DMS53 treated with DMSO at 0.1 percent for 48 hours (cell line): ENCODE results near the gene CREBL2.
"Not testable (repeated sequence)": the region's sequence is repeated elsewhere in the genome, so short reads cannot be mapped to it uniquely, and the experiment has no call there.

Experiments
- DNase-seq: peaks from one replicate; lab custom pipeline; 2025; ENCODE audit not compliant: unreplicated experiment; lab: John Stamatoyannopoulos, UW

The CREBL2 gene

DNA sequence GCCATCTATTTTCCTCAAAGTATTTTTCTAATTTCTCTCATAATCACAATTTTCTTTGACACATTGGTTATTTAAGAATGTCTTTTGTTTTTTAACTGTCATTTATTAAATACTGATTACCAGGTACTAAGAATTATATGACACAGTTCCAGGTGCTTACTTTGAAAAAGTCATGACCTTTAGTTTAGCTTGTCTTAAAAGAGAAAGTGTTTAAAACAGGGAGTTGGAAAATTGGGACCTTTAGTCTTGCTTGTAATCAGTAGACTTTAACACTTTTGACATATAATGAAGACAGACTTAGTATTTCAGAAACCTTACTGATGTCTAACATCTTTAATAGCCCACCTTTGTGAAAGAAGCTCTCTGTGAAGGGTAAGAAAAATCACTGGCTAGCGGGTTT, 19.2 kb downstream of the CREBL2 start:
- no peak for DNase-seq

DNA sequence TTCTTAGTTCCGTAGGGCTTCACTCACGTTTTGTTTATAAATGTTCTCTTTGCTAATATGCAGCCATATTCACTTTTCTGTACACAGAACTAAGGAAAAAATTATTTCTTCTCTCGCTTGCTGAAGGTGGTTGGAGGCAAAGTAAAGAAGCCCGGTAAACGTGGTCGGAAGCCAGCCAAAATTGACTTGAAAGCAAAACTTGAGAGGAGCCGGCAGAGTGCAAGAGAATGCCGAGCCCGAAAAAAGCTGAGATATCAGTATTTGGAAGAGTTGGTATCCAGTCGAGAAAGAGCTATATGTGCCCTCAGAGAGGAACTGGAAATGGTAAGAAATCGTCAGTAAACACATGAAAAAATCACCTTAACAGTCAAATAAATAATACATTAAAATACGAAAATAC, 24.0 kb downstream of the CREBL2 start:
- no peak for DNase-seq

DNA sequence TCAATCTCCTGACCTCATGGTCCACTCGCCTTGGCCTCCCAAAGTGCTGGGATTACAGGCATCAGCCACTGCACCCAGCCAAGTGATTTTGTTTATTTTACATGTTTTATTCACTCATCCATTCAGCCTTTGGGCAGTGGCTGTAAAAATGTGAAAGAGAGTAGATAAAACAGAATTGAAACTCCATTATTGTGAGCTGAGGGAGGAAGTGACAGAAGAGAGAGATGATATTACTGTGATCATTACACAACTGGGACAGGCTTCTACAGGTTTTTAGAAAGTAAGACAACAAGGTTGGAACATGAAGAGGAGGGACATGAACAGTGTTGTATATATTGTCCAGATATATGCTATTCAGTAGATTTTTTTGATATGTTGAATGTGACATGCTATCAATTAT, 25.0 kb downstream of the CREBL2 start:
- no peak for DNase-seq

DNA sequence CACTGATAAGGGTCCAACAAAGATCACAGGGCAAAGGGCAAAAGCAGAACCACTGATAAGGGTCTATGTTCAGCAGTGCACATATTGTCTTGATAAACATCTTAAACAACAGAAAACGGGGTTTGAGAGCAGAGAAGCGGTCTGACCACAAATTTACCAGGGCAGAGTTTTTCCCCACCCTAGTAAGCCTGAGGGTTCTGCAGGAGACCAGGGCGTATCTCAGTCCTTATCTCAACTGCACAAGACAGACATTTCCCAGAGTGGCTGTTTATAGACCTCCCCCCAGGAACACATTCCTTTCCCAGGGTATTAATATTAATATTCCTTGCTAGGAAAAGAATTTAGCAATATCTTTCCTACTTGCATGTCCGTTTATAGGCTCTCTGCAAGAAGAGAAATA, 28.3 kb downstream of the CREBL2 start:
- DNase-seq: not testable (repeated sequence)

DNA sequence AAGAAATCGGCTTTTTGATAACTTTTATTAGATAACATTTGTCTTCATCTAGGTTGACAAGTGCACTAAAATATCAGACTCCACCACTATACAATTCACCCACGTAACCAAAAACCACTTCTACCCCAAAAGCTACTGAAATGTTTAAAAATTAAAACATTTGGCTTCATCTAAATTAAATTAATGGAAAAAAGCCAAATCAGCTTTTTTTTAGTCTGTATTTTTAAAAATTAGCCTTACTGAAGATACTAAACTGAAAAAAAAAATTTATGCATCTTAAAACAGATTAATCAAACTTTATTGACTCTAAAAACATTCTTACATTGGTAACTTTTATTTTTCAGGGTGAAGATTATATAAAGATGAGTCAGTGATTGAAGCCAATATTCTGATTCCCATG, 30.0 kb downstream of the CREBL2 start:
- DNase-seq: no peak

DNA sequence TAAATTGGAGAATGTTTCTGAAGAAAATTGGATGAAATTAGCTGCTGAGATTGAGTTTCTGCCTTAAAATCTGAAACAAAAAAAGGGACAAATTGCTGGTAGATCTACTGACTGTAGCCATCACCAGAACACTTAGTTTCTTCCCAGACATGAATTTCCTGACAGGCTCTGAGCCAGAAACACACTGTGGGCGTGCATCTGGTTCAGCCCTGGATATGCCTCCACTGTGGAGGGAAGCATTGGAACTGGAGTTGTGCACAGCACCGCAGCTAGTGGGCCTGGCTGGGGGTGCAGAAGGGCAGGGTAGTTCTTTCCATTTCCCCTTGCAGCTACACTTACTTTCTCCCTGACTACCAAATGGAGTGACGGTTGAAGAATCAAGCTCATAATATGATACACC, 31.2 kb downstream of the CREBL2 start:
- DNase-seq: no peak

DNA sequence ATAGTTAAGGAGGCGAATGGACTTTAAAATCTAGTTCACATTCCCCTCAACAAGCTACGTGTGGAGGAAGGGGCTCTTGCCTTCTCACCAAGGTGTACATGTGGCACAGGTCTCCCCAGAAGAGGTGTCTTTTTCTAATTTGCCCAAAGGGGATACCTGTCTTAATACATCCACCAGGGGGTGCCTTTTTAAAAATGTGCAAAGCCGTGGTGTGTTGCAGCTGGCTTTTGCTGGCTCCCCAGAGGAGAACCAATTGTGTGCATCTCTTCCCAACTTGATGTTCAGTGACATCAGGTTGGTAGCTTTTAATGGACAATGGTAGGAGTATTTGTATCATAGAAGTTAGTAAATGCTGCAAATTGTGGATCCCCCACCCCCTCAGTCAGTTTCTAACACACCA, 33.8 kb downstream of the CREBL2 start:
- DNase-seq: peak; percentile 35

DNA sequence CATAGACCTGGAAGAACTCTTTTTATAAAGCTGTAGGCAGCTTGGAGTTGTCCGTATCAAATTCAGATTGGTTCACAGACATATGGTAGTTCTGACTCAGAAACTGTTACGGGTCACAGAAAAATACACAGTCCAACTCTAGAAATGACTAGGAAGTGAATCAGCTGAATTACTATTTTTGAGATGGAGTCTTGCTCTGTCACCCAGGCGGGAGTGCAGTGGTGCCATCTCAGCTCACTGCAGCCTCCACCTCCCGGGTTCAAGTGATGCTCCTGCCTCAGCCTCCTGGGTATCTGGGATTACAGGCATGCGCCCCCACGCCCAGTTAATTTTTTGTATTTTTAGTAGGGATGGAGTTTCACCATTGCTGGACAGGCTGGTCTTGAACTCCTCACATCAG, 34.3 kb downstream of the CREBL2 start:
- DNase-seq: peak; percentile 45

DNA sequence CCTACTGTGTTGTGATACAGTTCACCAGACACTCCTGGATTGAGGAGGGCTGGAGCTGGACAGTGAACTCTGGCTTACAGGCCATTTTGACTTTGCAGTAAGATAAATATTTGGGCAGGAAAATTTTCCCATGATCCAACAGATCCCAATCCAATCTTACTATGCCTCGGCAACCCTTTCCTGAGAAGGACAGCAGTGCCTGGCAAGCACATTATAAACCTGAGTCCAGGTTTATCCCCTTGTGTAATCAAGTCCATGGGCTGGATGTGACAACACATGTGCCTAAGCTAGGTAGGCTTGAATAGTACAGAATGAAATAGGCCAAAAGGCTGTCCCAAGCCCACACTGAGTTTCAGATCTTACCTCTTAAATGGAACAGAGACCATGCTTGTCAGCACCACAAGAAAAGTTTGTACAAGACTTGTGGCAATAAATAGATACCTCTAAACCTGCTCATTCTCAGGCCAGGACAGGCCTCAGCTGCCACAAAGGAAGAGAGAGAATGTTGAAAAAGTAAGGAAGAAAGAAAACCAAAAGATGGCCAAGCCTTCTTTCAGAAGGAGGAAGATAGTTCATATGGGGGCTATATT, 34.9 kb downstream of the CREBL2 start:
- DNase-seq: no peak

DNA sequence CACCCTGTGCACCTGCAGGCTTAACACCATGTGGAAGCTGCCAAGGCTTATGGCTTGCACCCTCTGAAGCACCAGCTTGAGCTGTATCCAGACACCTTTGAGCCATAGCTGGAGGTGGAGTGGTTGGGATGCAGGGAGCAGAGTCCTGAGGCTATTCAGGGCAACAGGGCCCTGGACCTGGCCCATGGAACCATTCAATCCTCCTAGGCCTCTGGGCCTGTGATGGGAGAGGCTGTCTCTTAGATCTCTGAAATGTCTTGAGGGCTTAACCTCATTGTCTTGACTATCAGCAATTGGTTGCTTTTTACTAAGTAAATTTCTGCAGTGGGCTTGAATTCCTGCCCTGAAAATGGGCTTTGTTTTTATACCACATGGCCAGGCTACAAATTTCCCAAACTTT, 36.6 kb downstream of the CREBL2 start:
- no peak for DNase-seq

DNA sequence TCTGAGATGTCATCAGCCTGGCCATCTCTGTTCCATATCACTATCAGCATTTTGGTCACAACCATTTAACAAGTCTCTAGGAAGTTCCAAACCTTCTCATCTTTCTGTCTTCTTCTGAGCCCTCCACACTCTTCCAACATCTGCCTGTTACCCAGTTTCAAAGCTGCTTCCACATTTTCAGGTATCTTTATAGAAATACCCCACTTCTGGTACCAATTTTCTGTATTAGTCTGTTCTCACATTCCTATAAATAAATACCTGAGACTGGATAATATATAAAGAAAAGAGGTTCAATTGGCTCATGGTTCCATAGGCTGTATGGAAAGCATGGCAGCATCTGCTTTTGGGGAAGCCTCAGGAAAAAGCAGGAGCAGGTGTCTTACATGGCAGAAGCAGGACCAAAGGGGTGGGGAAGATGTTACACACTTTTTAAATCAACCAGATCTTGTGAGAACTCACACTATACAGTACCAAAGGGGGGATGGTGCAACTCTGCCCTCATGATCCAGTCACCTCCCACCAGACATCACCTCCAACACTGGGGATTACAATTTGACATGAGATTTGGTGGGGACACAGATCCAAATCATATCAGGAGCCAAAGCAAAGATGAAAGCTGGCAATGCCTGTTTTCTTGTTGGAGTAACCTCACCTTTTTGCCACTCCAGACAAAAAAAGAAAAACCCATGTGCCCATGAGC, 37.4 kb downstream of the CREBL2 start:
- DNase-seq: no peak

DNA sequence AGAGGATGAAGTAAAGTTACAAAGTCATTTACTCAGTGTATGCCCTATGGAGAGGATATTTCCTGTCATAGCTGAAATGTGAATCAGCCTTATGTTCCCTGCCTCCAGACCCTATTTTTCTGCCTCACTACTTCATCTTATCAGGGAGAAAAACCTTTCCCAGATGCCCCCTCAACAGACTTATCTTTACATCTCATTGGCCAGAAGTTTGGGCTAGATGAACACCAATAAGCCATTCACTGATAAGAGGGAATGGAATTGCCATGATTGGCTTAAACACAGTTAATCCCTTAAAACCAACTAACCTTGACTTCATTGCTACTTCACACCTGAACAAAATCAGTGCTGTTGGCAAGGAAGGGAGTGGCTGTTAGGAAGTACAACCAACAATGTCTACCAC, 40.1 kb downstream of the CREBL2 start:
- no peak for DNase-seq

DNA sequence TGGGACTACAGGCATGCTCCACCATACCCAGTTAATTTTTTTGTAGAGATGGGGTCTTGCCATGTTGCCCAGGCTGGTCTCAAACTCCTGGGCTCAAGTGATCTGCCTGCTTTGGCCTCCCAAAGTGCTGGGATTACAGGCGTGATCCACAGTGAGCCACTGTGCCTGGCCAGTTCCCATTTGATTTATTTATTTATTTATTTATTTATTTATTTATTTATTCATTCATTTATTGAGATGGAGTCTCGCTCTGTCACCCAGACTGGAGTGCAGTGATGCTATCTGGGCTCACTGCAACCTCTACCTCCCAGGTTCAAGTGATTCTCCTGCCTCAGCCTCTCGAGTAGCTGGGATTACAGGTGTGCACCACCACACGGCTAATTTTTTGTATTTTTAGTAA, 41.0 kb downstream of the CREBL2 start:
- DNase-seq: not testable (repeated sequence)

DNA sequence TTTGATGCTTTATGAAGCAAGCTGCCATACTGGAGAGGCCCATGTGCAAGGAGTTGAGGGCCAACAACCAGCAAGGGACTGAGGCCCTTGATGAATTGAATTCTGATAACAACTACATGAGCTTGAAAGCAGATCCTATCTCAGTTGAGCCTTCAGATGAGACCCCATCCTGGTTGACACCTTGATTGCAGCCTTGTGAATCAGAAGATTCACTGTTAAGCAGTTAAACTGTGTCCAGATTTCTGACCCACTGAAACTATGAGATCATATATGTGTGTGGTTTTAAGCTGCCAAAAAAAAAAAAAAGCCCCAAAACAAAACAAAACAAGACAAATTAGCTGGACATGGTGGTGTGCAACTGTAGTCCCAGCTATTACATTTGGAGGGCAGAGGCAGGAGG, 42.2 kb downstream of the CREBL2 start:
- DNase-seq: no peak

DNA sequence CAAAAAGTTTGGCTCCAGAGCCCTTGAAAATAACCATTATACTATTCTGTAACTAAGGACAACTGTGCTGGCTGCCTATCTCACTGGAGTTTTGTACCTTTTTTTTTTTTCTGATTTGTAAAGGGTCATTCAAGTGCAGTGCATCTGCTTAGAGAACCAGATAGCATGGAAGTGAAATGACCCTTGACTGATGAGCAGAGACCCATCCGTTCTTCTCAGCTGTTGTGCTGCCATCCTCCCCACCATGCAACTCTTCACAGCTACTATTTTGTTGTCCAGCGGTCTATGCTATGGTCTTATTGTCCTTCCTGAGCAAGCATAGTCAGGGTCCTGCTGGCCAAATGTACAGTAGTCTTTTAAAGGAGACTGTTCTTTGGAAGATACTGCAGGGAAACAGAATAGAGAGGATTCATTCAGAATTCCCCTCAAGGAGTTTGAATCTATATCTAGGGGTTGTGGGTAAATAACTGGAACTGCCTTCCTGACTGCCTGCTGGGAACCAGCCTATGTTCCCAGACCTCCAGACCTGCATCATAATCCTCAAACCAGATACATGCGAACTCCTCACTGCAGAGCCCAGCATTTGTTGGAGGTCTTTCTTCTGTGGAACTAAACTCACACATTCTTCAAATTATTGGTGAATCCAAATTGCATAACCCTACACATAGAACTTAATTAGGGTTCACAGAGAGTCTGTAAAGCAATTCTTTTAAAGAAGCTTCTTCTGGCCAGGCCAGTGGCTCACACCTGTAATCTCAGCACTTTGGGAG, 43.2 kb downstream of the CREBL2 start:
- no peak for DNase-seq

DNA sequence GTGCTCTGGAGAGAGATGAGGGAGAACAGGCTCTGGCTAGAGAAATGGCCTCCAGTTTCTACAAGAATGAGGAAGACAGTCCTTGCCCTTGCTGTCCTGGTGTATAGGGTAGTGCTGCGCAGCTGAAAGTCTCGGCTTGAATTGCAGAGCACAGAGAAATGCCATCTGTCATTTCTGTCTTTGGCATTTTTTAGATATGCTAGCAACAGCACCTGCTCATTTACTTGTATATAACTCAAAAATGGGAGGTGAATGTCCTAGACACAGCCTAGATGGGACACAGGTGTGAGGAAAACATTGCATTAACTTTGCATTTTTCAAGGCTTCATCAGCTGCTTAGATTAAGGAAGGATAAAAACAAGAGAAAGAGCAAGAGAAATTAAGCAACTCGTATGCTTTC, 48.5 kb downstream of the CREBL2 start:
- DNase-seq: no peak

DNA sequence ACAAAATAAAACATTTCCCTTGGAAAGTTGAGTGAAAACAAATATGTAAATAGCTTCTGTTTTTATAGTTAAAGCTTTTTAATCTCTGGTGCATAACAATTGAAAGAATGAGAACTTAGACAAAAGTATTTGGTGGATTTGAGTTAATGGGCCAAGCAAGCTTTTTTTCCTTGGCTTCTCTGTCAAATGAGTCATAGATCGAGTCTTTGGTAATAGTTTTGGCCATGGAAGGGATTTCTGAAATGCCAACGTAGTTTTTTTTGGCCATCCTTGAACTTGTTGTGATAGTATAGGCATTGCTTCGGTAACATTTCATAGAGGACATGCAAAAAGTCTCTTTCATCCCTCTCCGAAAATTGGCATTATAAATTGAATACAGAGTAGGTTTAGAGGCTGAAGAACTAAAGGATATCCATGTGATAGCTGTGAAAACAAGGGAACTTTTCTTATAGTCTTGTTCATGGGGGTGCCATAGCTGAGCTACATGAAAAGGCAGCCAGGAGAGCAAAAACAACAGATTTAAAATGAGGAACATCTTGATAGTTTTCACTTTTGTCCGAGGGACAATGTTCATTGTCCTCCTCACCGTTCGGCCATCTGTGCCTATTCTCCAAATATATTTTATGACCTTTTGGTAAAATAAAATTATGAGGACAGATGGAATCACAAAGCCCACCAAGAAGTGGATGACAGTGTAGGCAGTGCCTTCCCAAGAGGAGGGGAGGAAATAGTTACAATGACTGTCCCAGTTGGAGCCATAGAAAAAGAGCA, 49.6 kb downstream of the CREBL2 start:
- no peak for DNase-seq

DNA sequence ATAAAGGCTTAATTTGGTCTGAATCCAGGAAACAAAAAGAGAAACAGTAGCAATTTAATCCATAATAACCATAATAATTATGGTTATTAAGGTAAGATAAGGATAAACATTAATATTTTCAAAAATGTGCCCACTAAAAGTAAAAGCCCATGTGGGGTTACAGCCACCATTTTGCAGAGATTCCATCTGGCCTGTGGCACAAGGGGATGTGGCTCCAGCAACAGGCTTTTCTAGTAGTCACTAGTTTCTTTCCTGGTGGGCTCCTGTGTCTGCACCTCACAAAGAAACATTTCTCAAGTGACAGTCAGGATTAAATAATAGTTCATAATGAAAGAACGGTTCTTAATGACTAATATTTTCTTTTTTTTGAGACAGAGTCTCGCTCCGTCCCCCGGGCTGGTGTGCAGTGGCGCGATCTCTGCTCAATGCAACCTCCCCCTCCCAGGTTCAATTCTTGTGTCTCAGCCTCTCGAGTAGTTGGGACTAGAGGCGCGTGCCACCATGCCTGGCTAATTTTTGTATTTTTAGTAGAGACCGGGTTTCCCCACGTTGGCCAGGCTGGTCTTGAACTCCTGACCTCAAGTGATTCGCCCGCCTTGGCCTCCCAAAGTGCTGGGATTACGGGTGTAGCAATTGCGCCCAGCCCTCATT, 52.1 kb downstream of the CREBL2 start:
- no peak for DNase-seq

DNA sequence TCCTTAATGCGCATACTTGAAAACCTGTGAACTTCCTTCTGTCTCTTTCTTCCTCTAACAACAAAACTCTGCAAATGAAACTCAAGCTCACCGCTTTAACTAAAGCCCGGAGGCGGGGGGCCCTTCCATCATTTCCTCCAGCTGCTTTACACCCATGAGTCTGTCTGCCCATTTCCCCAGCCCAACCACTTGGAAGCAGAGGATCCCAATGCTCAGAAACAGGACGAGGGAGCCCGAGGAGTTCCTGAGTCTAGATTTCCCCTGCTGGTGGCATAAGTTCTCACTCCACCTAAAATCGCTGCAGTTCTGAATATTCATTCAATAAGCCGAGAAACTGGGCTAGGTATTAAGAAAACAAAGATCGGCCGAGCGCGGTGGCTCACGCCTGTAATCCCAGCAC, 53.5 kb downstream of the CREBL2 start:
- DNase-seq: no peak

DNA sequence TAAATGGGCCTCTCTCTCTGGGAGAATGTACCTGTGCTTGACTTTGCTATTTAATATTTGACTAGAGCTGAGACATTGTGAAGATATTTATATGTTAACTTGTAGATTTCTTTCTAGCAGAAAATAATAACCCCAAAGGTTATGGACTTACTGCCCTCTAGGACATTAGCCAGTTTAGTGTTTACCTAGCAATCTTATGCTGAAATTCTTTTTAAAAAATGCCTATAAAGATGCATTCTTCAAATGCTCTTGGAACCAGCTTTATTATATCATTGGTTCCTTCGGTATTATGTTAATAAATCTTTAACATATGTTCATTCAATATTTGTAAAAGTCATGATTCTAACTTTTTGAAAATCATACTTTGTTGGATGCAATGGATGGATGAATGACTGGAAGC, 56.3 kb downstream of the CREBL2 start:
- DNase-seq: no peak

DNA sequence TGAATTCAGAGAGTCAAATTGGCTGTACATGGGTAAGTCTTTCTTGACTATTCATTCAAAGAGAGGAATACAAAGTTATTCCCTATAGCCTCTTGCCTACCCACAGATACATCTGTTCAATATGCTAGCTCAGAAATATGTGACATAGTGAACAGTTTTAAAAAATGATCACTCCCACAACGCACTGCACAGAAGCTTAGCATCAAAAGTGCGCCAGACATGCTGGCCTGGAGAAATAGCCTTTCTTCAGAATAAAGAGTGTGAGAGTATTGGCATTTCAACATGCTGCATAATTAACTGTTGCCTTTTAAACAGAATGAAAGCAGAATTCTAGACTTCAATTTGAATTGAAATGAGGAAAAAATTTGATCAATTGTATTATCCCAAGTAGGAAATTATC, 57.3 kb downstream of the CREBL2 start:
- no peak for DNase-seq
